ENCODE data around the gene TRAM2.

TRAM2 gene

DNA sequence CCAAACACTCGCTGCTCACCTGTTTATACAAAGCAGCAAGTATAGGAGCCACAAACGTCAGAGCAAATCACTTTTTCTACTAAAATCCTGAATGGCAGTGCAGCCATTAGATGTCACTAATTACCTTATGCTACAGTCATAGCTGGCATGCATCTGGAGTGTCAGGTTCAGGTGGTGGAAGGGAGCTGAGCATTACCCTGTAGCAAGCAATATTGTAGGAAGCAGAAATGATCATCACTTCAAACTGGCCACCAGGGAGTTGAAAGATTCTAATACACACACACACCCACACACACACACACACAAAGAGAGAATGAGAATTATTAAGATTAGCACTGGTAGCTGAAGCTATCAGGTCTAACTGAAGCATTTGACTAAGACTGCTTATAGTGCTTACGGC lies 80.9 kb downstream of the TRAM2 start (continued):
- TF ChIP-seq TSHZ2 (CRISPR knock-in tag; IDR thresholded peaks at IDR 0.05) = no peak
- no peak for TF ChIP-seq ZNF8 (CRISPR knock-in tag; IDR thresholded peaks at IDR 0.05)
- TF ChIP-seq SNAI2 (CRISPR knock-in tag; IDR thresholded peaks at IDR 0.05) = no peak
- no peak for TF ChIP-seq ZNF565 (CRISPR knock-in tag; conservative IDR thresholded peaks at IDR 0.05; ENCODE audit: low read depth)
- no peak for TF ChIP-seq ZFP30 (CRISPR knock-in tag; IDR thresholded peaks at IDR 0.05)
- TF ChIP-seq CREB5 (CRISPR knock-in tag; IDR thresholded peaks at IDR 0.05; ENCODE audit: low read depth) = no peak

- TF ChIP-seq RARB (CRISPR knock-in tag; IDR thresholded peaks at IDR 0.05) = no peak
- no peak for TF ChIP-seq TSHZ2 (CRISPR knock-in tag; IDR thresholded peaks at IDR 0.05)
- TF ChIP-seq OSR1 (CRISPR knock-in tag; IDR thresholded peaks at IDR 0.05) = no peak
- ATAC-seq = no peak
These were observed 82.4 kb downstream of the TRAM2 start for GRCh38 chr6:52494298-52495072.

DNA sequence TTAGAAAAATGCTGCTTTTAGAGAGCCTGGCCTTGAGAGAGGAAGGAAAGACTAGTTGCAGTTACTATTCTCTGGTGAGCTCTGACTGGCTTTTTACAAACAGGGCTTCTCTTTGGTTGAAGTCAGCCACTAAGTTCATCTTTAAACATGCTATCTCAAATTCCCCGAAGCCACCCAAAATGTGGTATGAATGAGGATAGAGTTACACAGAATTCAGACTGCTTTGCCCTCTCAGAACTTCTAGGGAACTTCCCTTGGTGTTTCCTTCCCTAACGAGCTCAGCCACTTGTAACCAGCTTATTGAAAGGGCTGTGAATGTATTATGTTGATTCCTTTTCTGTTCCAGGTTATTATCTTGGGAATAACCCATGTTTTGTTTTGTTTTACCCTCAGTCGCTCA lies 83.2 kb downstream of the TRAM2 start:
- ATAC-seq = no peak
- TF ChIP-seq ZNF565 (CRISPR knock-in tag; conservative IDR thresholded peaks at IDR 0.05; ENCODE audit: low read depth) (no peak), SNAI2 (CRISPR knock-in tag; IDR thresholded peaks at IDR 0.05) (no peak)

DNA sequence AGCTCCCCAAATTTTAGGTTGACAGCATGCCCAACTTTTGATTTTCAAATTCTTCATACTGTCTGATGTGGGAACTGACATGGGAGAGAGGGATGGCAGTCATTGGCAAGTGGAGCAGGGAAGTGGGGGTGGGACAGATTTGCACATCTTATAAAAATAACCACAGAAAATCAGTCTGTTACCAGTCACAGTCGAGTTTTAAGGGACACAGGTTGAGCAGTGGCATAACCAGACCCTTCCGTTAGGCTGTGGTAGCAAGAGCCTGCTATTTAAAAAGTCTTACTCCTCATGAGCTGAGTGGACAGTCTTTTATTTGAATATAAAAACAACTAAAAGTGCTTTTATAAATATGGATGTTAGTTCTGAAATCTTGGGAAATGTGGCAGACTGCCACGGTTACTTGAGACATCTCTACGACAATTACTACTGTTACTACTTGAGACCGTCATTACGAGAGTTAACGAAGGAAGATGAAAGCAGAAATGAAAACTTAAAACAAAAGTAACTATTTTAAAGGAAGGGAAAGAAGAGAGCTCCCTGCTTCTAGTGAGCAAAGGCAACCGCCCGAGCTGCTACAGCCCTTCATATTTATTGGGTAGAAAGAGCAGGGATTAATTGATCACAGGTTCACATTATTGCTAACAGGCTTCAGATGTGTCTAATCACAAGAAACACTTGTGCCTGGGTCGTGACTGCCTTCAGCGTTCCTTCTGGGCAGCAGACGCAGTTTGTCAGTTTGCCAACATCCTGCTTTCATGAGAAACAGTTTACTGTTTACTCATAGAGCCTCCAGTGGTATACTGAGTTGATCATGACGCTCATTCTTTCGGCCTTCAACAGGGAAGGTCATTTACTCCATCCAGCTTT lies 85.4 kb downstream of the TRAM2 start:
- no peak; the same call in 2 of the 3 replicates for ATAC-seq
- TF ChIP-seq ESRRG (CRISPR knock-in tag; IDR thresholded peaks at IDR 0.05) = no peak
- TF ChIP-seq PPARA (CRISPR knock-in tag; IDR thresholded peaks at IDR 0.05; ENCODE audit: borderline replicate concordance) = no peak
- TF ChIP-seq SNAI2 (CRISPR knock-in tag; IDR thresholded peaks at IDR 0.05) = no peak
- no peak for TF ChIP-seq RARB (CRISPR knock-in tag; IDR thresholded peaks at IDR 0.05)
- TF ChIP-seq ZFP3 (CRISPR knock-in tag; IDR thresholded peaks at IDR 0.05) = no peak
- TF ChIP-seq ARNTL (CRISPR knock-in tag; IDR thresholded peaks at IDR 0.05; ENCODE audit: borderline replicate concordance, low read depth) = no peak
- TF ChIP-seq PATZ1 (CRISPR knock-in tag; IDR thresholded peaks at IDR 0.05; ENCODE audit: borderline replicate concordance) = no peak
- no peak for TF ChIP-seq CSDC2 (CRISPR knock-in tag; IDR thresholded peaks at IDR 0.05)
- TF ChIP-seq CREB5 (CRISPR knock-in tag; IDR thresholded peaks at IDR 0.05; ENCODE audit: low read depth) = no peak
- TF ChIP-seq ZC3H10 (CRISPR knock-in tag; IDR thresholded peaks at IDR 0.05) = no peak
- no peak for TF ChIP-seq ZFP30 (CRISPR knock-in tag; IDR thresholded peaks at IDR 0.05)

Measured in SK-N-SH treated with all-trans-retinoic acid at 6 μM for 48 hours (cell line).